ENCODE data around the gene PIM3.
A peak's percentile ranks its signal among the peaks of the same experiment; 100 is the strongest.

PIM3 gene

DNA sequence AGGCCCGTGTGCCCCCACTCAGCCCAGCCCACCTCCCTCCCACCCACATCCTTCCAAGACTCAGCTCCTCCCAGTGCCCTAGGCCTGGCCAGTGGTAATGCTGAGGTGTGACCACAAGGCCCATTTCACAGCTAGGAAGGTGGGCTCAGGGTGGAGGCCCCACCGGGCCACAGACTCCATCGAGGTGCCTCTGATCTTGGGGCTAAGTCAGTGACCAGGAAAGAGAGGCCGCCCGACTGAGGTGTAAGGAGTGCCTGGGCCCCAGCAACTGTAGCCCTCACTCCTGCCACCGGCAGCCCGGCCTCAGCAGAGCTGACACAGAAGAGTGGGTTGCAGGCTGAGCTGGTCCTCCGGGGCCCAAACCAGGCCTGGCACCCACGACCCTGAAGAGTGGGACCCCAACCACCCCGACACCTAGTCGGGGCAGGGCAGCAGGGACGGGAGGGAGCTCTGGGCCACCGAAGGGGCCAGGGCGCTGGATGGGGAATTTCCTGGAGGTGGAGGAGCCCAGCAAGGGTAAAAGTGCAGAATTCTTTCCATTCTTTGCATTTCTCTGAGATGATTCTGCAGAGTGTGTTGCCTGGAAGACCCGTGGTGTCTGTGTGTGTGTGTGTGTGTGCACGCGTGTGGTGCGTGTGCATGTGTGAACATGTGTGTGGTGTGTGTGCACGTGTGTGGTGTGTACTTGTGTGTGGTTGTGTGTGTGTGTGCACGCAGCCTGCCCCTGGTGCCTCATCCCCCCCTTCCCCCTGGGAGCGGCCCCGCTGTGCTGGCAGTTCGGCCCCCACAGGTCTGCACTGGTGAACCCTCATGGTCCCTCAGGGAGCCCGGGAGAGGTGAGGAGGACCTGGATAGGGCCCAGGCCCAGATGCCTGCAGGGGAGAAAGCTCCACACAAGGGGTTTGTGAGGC lies 8.3 kb upstream of the PIM3 start:
- Histone ChIP-seq H3K4me3 (no peak overlapping the region), H3K27ac (peak overlapping the region in 16 of 21 experiments; percentile 2 to 92 (median 81))

- H3K4me3 ChIP-seq: no peak overlapping the region
- peak overlapping the region in 16 of 21 experiments; percentile 29 to 92 (median 81) for H3K27ac ChIP-seq
Measured at GRCh38 chr22:49953027-49953679, 7.4 kb upstream of the PIM3 start.

- H3K4me3 ChIP-seq: no peak overlapping the region
- peak overlapping the region in 16 of 21 experiments; percentile 29 to 92 (median 77) for H3K27ac ChIP-seq
Measured at GRCh38 chr22:49953680-49954344, 6.8 kb upstream of the PIM3 start.

DNA sequence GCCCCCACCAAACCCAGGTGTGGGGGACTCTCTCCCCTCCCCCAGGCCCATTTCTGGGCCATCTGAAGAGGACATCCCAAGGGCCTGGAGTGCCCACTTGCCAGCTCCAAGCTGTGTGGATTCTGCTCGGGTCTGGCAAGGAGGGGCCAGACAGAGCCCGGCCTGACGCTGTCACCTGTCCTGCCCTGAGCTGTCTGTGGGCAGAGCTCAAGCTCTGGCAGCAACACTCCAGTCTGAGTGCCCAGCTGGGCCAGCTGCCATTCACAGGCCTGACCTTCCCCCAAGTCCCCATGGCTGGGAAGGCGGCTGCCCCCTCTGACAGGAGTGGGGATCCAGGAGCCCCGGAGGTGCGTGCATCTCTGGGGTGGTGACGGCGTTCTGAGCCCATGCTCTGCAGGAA lies 6.2 kb upstream of the PIM3 start:
- Histone ChIP-seq H3K4me3 (no peak overlapping the region), H3K27ac (peak overlapping the region in 11 of 21 experiments; percentile 29 to 92 (median 82))

- no peak overlapping the region for H3K4me3 ChIP-seq
- H3K27ac ChIP-seq: peak overlapping the region in 9 of 21 experiments; percentile 43 to 92 (median 82)
Measured at GRCh38 chr22:49954991-49955580, 5.5 kb upstream of the PIM3 start.

- no peak overlapping the region for H3K4me3 ChIP-seq
- peak overlapping the region in 12 of 21 experiments; percentile 16 to 92 (median 56) for H3K27ac ChIP-seq
Measured at GRCh38 chr22:49955581-49956417, 4.8 kb upstream of the PIM3 start.

DNA sequence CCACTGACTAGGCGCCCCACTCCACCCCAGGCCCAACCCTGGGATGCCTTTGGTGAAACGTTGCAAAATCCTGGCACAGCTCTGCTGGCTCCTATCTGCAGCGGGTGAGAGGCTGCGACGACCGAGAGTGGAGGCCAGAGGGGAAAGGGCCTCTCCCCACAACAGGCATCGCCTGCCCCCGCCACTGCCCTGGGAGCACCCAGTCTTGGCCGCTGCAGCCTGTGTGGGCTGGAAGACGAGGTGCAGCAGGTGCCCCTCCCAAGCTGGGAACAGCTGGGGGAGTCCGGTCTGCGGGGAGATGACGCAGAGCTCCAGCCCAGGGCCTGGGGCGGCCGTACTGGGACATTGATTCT lies 4.2 kb upstream of the PIM3 start:
- no peak overlapping the region for H3K4me3 ChIP-seq
- H3K27ac ChIP-seq: peak overlapping the region in 10 of 21 experiments; percentile 19 to 92 (median 74)

- Histone ChIP-seq H3K4me3 (no peak overlapping the region), H3K27ac (peak overlapping the region in 10 of 21 experiments; percentile 3 to 92 (median 60))
Measured at GRCh38 chr22:49956914-49957825, 3.4 kb upstream of the PIM3 start.

- Histone ChIP-seq H3K4me3 (no peak overlapping the region), H3K27ac (peak overlapping the region in 6 of 21 experiments; percentile 40 to 97 (median 96))
Measured at GRCh38 chr22:49957826-49958365, 2.7 kb upstream of the PIM3 start.

- Histone ChIP-seq H3K27ac (peak overlapping the region in 9 of 21 experiments; percentile 3 to 98 (median 96)), H3K4me3 (no peak overlapping the region)
Measured at GRCh38 chr22:49958366-49958921, 2.1 kb upstream of the PIM3 start.

DNA sequence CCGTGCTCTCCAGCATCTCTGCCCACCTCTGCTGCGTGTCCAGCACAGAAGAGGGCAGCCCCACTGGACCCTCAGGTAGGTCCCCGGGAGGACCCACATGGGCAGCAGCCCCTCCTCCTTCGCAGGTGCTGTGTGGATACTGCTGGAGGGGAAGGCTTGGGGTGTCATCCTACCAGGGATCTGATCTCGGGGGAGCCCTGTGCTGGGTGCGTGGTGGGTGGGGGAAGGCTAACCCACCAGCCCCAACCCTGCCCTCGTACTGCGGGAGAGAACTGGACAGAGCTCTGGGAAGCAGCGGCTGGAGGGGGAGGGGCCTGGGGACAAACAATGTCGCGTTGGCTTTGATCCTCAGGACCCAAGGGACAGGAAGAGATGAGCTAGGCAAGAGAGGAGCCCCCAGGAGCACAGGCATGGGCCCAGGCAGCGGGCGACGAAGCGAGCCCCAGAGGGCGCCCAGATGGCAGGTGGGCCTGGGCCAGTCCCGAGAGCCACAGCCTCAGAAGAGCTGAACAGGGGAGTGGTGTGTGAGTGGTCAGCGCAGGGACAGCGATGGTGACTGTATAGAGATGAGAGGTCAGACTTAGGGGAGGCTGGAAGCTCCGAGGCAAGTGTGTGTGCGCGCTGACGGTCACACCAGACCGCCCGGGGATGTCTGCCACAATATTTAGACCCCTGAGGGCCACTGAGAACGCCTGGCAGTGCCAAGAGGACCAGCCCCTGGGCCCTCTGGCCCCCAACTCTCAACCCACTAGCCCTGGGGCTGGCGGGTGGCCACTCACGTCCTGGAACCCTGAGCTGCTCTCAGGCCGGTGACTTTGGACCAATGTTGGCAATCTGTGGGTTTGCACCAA lies 1.4 kb upstream of the PIM3 start:
- peak overlapping the region in 20 of 21 experiments; percentile 82 to 99 (median 96) for H3K27ac ChIP-seq
- peak overlapping the region; percentile 52 to 97 (median 70) for H3K4me3 ChIP-seq

- H3K4me3 ChIP-seq: peak overlapping the region; percentile 52 to 97 (median 70)
- peak overlapping the region; percentile 73 to 99 (median 96) for H3K27ac ChIP-seq
Measured at GRCh38 chr22:49959782-49960158, 802 bp upstream of the PIM3 start.

DNA sequence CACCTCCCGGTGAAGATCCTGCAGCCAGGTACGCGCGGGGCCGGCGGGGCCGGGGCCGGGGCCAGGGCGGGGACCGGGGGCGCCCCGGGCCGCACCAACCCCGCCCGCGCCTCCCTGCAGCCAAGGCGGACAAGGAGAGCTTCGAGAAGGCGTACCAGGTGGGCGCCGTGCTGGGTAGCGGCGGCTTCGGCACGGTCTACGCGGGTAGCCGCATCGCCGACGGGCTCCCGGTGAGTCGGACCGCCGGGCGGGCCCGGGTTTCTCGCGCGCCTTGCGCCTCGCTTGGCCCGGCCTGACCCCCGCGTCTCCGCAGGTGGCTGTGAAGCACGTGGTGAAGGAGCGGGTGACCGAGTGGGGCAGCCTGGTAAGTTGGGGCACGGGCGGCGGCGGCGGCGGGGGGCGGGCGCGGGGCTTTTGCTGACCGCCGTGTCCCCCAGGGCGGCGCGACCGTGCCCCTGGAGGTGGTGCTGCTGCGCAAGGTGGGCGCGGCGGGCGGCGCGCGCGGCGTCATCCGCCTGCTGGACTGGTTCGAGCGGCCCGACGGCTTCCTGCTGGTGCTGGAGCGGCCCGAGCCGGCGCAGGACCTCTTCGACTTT lies 531 bp downstream of the PIM3 start:
- peak overlapping the region; percentile 56 to 97 (median 70) for H3K4me3 ChIP-seq
- H3K27ac ChIP-seq: peak overlapping the region; percentile 90 to 99 (median 96)

- H3K27ac ChIP-seq: peak overlapping the region; percentile 90 to 99 (median 96)
- peak overlapping the region; percentile 56 to 97 (median 70) for H3K4me3 ChIP-seq
Measured at GRCh38 chr22:49961601-49962011, 1.0 kb downstream of the PIM3 start.

- peak overlapping the region; percentile 90 to 99 (median 96) for H3K27ac ChIP-seq
Measured at GRCh38 chr22:49962012-49962750, 1.6 kb downstream of the PIM3 start.

More at GRCh38 chr22:49962012-49962750, 1.6 kb downstream of the PIM3 start:
- peak overlapping the region; percentile 56 to 97 (median 70) for H3K4me3 ChIP-seq

All from skin epidermis (tissue), 12 donors.